Measurements from ENCODE around the gene RIPK4. TPM values are rescaled to one million over a fixed set of nuclear protein-coding genes. Genes with fewer than 3 reads are reported as not detected.

The RIPK4 gene
- total and polyA plus RNA-seq, 8 donors: 5.8 to 10.5 (median 8.5) TPM

- intact Hi-C loops (cut with DNase I): no loop called here
- H3K4me1 ChIP-seq: no peaks in the 10 kb centered on the region
- no peaks in the 10 kb centered on the region for H3K9me3 ChIP-seq
- DNase-seq (no peak), ATAC-seq (no peak)
- no peak for TF ChIP-seq CTCF (IDR thresholded peaks at IDR 0.05)
- peaks cover 0 to 58% of the 10 kb centered on the region in 2 donors for H3K36me3 ChIP-seq
- no peak overlapping the region for H3K4me3 ChIP-seq
- H3K27ac ChIP-seq: no peak overlapping the region
- H3K27me3 ChIP-seq: no peaks in the 10 kb centered on the region
These were observed 38.8 kb upstream of the RIPK4 start for GRCh38 chr21:41805643-41806042.

- no peak overlapping the region for H3K4me3 ChIP-seq
- DNase-seq: no peak
- intact Hi-C loops (cut with DNase I): no loop called here
- H3K36me3 ChIP-seq: peaks cover 0 to 58% of the 10 kb centered on the region in 2 donors
- H3K4me1 ChIP-seq: no peaks in the 10 kb centered on the region
- H3K27ac ChIP-seq: no peak overlapping the region
- ATAC-seq: no peak
- no peaks in the 10 kb centered on the region for H3K9me3 ChIP-seq
- H3K27me3 ChIP-seq: no peaks in the 10 kb centered on the region
- no peak for TF ChIP-seq CTCF (IDR thresholded peaks at IDR 0.05)
These were observed 38.2 kb upstream of the RIPK4 start for GRCh38 chr21:41805038-41805437.

GRCh38 chr21:41804381-41804780, 37.5 kb upstream of the RIPK4 start:
- H3K36me3 ChIP-seq: peaks cover 0 to 58% of the 10 kb centered on the region in 2 donors
- H3K9me3 ChIP-seq: no peaks in the 10 kb centered on the region
- TF ChIP-seq CTCF (IDR thresholded peaks at IDR 0.05): no peak
- H3K27me3 ChIP-seq: no peaks in the 10 kb centered on the region
- H3K4me1 ChIP-seq: no peaks in the 10 kb centered on the region
- ATAC-seq: no peak
- DNase-seq: no peak
- intact Hi-C loops (cut with DNase I): no loop called here
- H3K27ac ChIP-seq: no peak overlapping the region
- no peak overlapping the region for H3K4me3 ChIP-seq

GRCh38 chr21:41803316-41803715, 36.5 kb upstream of the RIPK4 start:
- intact Hi-C loops (cut with DNase I): no loop called here
- Histone ChIP-seq H3K4me3 (no peak overlapping the region), H3K9me3 (no peaks in the 10 kb centered on the region), H3K27me3 (no peaks in the 10 kb centered on the region), H3K27ac (no peak overlapping the region), H3K4me1 (no peaks in the 10 kb centered on the region), H3K36me3 (peaks cover 0 to 54% of the 10 kb centered on the region in 2 donors)
- ATAC-seq (no peak), DNase-seq (no peak)
- TF ChIP-seq CTCF (IDR thresholded peaks at IDR 0.05): no peak

GRCh38 chr21:41802684-41803083, 35.8 kb upstream of the RIPK4 start:
- ATAC-seq: peak; percentile 37
- intact Hi-C loops (cut with DNase I): no loop called here
- H3K4me1 ChIP-seq: no peaks in the 10 kb centered on the region

More at GRCh38 chr21:41802684-41803083, 35.8 kb upstream of the RIPK4 start:
- Histone ChIP-seq H3K27ac (no peak overlapping the region), H3K4me3 (no peak overlapping the region), H3K9me3 (no peaks in the 10 kb centered on the region), H3K27me3 (no peaks in the 10 kb centered on the region), H3K36me3 (peaks cover 0 to 52% of the 10 kb centered on the region in 2 donors)
- peak in 2 of 4 donors; percentile 33 to 51 for DNase-seq
- no peak for TF ChIP-seq CTCF (IDR thresholded peaks at IDR 0.05)
